ENCODE data around the gene PRDM16.
A peak's percentile ranks its signal among the peaks of the same experiment; 100 is the strongest.

Gene PRDM16

GRCh38 chr1:3074800-3075199, 5.8 kb downstream of the PRDM16 start:
- no peak for DNase-seq (ENCODE audit: low read depth, low spot score)
- Histone ChIP-seq H3K36me3 (ENCODE audit: insufficient read depth, insufficient read length, low read length) (no peaks in the 10 kb centered on the region), H3K9me3 (ENCODE audit: insufficient read depth, low read length) (no peaks in the 10 kb centered on the region), H3K4me3 (ENCODE audit: insufficient read length, low read depth) (no peak overlapping the region), H3K27me3 (ENCODE audit: insufficient read depth, insufficient read length) (peaks cover 65% of the 10 kb centered on the region), H3K9ac (ENCODE audit: insufficient read length, low read depth) (no peak overlapping the region), H3K4me1 (ENCODE audit: insufficient read depth, insufficient read length) (peaks cover 5% of the 10 kb centered on the region)
- no peak for TF ChIP-seq YY1 (IDR thresholded peaks at IDR 0.05; ENCODE audit: insufficient read depth, insufficient read length)
- peak; percentile 3 for TF ChIP-seq SUZ12 (IDR thresholded peaks at IDR 0.05; ENCODE audit: extremely low read depth, insufficient read depth, insufficient read length)

- H3K27me3 ChIP-seq (ENCODE audit: insufficient read depth, insufficient read length), result peaks cover 57% of the 10 kb centered on the region
- peaks cover 5% of the 10 kb centered on the region for H3K4me1 ChIP-seq (ENCODE audit: insufficient read depth, insufficient read length)
- H3K9me3 ChIP-seq (ENCODE audit: insufficient read depth, low read length), result no peaks in the 10 kb centered on the region
- no peak overlapping the region for H3K4me3 ChIP-seq (ENCODE audit: insufficient read length, low read depth)
- DNase-seq (ENCODE audit: low read depth, low spot score), result no peak
- H3K9ac ChIP-seq (ENCODE audit: insufficient read length, low read depth), result peak overlapping the region; percentile 42
- no peak for TF ChIP-seq SUZ12 (IDR thresholded peaks at IDR 0.05; ENCODE audit: extremely low read depth, insufficient read depth, insufficient read length)
- H3K36me3 ChIP-seq (ENCODE audit: insufficient read depth, insufficient read length, low read length), result no peaks in the 10 kb centered on the region
Observed at GRCh38 chr1:3075666-3076362, 6.8 kb downstream of the PRDM16 start.

- TF ChIP-seq YY1 (IDR thresholded peaks at IDR 0.05; ENCODE audit: insufficient read depth, insufficient read length), result no peak
- TF ChIP-seq SUZ12 (IDR thresholded peaks at IDR 0.05; ENCODE audit: extremely low read depth, insufficient read depth, insufficient read length), result no peak
- TF ChIP-seq ZNF274 (IDR thresholded peaks at IDR 0.05; ENCODE audit: low read depth, low read length), result no peak
- H3K4me1 ChIP-seq (ENCODE audit: insufficient read depth, insufficient read length), result peaks cover 5% of the 10 kb centered on the region
- no peak overlapping the region for H3K4me3 ChIP-seq (ENCODE audit: insufficient read length, low read depth)
- peaks cover 52% of the 10 kb centered on the region for H3K27me3 ChIP-seq (ENCODE audit: insufficient read depth, insufficient read length)
- DNase-seq (ENCODE audit: low read depth, low spot score), result no peak
- no peaks in the 10 kb centered on the region for H3K36me3 ChIP-seq (ENCODE audit: insufficient read depth, insufficient read length, low read length)
- H3K9ac ChIP-seq (ENCODE audit: insufficient read length, low read depth), result no peak overlapping the region
- no peaks in the 10 kb centered on the region for H3K9me3 ChIP-seq (ENCODE audit: insufficient read depth, low read length)
Observed at GRCh38 chr1:3076363-3076740, 7.3 kb downstream of the PRDM16 start.

GRCh38 chr1:3077081-3077480, 8.1 kb downstream of the PRDM16 start:
- no peak overlapping the region for H3K9ac ChIP-seq (ENCODE audit: insufficient read length, low read depth)
- H3K36me3 ChIP-seq (ENCODE audit: insufficient read depth, insufficient read length, low read length), result no peaks in the 10 kb centered on the region
- H3K4me1 ChIP-seq (ENCODE audit: insufficient read depth, insufficient read length), result peaks cover 5% of the 10 kb centered on the region
- peaks cover 44% of the 10 kb centered on the region for H3K27me3 ChIP-seq (ENCODE audit: insufficient read depth, insufficient read length)
- no peak overlapping the region for H3K4me3 ChIP-seq (ENCODE audit: insufficient read length, low read depth)
- H3K9me3 ChIP-seq (ENCODE audit: insufficient read depth, low read length), result no peaks in the 10 kb centered on the region
- DNase-seq (ENCODE audit: low read depth, low spot score), result no peak
- TF ChIP-seq YY1 (IDR thresholded peaks at IDR 0.05; ENCODE audit: insufficient read depth, insufficient read length) (no peak), ZNF274 (IDR thresholded peaks at IDR 0.05; ENCODE audit: low read depth, low read length) (no peak), SUZ12 (IDR thresholded peaks at IDR 0.05; ENCODE audit: extremely low read depth, insufficient read depth, insufficient read length) (no peak)

- peaks cover 5% of the 10 kb centered on the region for H3K4me1 ChIP-seq (ENCODE audit: insufficient read depth, insufficient read length)
- H3K4me3 ChIP-seq (ENCODE audit: insufficient read length, low read depth), result no peak overlapping the region
- no peaks in the 10 kb centered on the region for H3K9me3 ChIP-seq (ENCODE audit: insufficient read depth, low read length)
- no peak for TF ChIP-seq YY1 (IDR thresholded peaks at IDR 0.05; ENCODE audit: insufficient read depth, insufficient read length)
- TF ChIP-seq SUZ12 (IDR thresholded peaks at IDR 0.05; ENCODE audit: extremely low read depth, insufficient read depth, insufficient read length), result no peak
- no peak for TF ChIP-seq ZNF274 (IDR thresholded peaks at IDR 0.05; ENCODE audit: low read depth, low read length)
- H3K36me3 ChIP-seq (ENCODE audit: insufficient read depth, insufficient read length, low read length), result no peaks in the 10 kb centered on the region
- no peak overlapping the region for H3K9ac ChIP-seq (ENCODE audit: insufficient read length, low read depth)
- H3K27me3 ChIP-seq (ENCODE audit: insufficient read depth, insufficient read length), result peaks cover 40% of the 10 kb centered on the region
- DNase-seq (ENCODE audit: low read depth, low spot score), result no peak
Observed at GRCh38 chr1:3077561-3077960, 8.6 kb downstream of the PRDM16 start.

GRCh38 chr1:3078430-3078861, 9.4 kb downstream of the PRDM16 start:
- TF ChIP-seq ZNF274 (IDR thresholded peaks at IDR 0.05; ENCODE audit: low read depth, low read length), result no peak
- TF ChIP-seq YY1 (IDR thresholded peaks at IDR 0.05; ENCODE audit: insufficient read depth, insufficient read length), result no peak
- no peak for TF ChIP-seq SUZ12 (IDR thresholded peaks at IDR 0.05; ENCODE audit: extremely low read depth, insufficient read depth, insufficient read length)
- no peaks in the 10 kb centered on the region for H3K9me3 ChIP-seq (ENCODE audit: insufficient read depth, low read length)
- H3K4me1 ChIP-seq (ENCODE audit: insufficient read depth, insufficient read length), result peaks cover 5% of the 10 kb centered on the region
- no peak overlapping the region for H3K4me3 ChIP-seq (ENCODE audit: insufficient read length, low read depth)
- DNase-seq (ENCODE audit: low read depth, low spot score), result no peak
- peaks cover 31% of the 10 kb centered on the region for H3K27me3 ChIP-seq (ENCODE audit: insufficient read depth, insufficient read length)
- H3K9ac ChIP-seq (ENCODE audit: insufficient read length, low read depth), result no peak overlapping the region
- no peaks in the 10 kb centered on the region for H3K36me3 ChIP-seq (ENCODE audit: insufficient read depth, insufficient read length, low read length)

GRCh38 chr1:3078871-3079270, 9.9 kb downstream of the PRDM16 start:
- no peak for DNase-seq (ENCODE audit: low read depth, low spot score)
- Histone ChIP-seq H3K9me3 (ENCODE audit: insufficient read depth, low read length) (no peaks in the 10 kb centered on the region), H3K4me1 (ENCODE audit: insufficient read depth, insufficient read length) (peaks cover 5% of the 10 kb centered on the region), H3K36me3 (ENCODE audit: insufficient read depth, insufficient read length, low read length) (no peaks in the 10 kb centered on the region), H3K4me3 (ENCODE audit: insufficient read length, low read depth) (no peak overlapping the region), H3K9ac (ENCODE audit: insufficient read length, low read depth) (no peak overlapping the region), H3K27me3 (ENCODE audit: insufficient read depth, insufficient read length) (peaks cover 27% of the 10 kb centered on the region)
- TF ChIP-seq SUZ12 (IDR thresholded peaks at IDR 0.05; ENCODE audit: extremely low read depth, insufficient read depth, insufficient read length) (no peak), ZNF274 (IDR thresholded peaks at IDR 0.05; ENCODE audit: low read depth, low read length) (no peak), YY1 (IDR thresholded peaks at IDR 0.05; ENCODE audit: insufficient read depth, insufficient read length) (no peak)
